Liver (tissue), 9 donors: ENCODE measurements around the gene FOSL2. TPM values are rescaled to one million over a fixed set of nuclear protein-coding genes. Genes with fewer than 3 reads are reported as not detected.

ENCODE experiments used
- DNase-seq: peaks from one replicate; pipeline ENCODE4 v3.0.0-alpha.2; 2017; ENCODE audit warnings: low spot score
- H3K27ac ChIP-seq, 2 donors: one replicate each; pipeline ENCODE4 v1.7.0; 2013; ENCODE audit warnings: inconsistent platforms in 2 of 2, low read length in 2 of 2, control low read depth in 1 of 2, low read depth in 1 of 2, mild to moderate bottlenecking in 1 of 2
- H3K27me3 ChIP-seq, 4 donors: one replicate each; pipeline versions ENCODE4 v1.6.1 to v1.7.0; 2013; ENCODE audit warnings: low read length in 3 of 4, inconsistent platforms in 1 of 4, mild to moderate bottlenecking in 1 of 4, moderate library complexity in 1 of 4; ENCODE audit not compliant: control insufficient read depth in 4 of 4, insufficient read depth in 4 of 4
- H3K36me3 ChIP-seq, 4 donors: one replicate each; pipeline versions ENCODE4 v1.6.1 to v1.7.0; 2013; ENCODE audit warnings: low read length in 3 of 4, mild to moderate bottlenecking in 3 of 4, low read depth in 1 of 4, moderate library complexity in 1 of 4; ENCODE audit not compliant: control insufficient read depth in 4 of 4, insufficient read depth in 3 of 4
- H3K4me1 ChIP-seq, 4 donors: one replicate each; pipeline versions ENCODE4 v1.6.1 to v1.7.0; 2013; ENCODE audit warnings: low read length in 3 of 4, mild to moderate bottlenecking in 3 of 4, moderate library complexity in 1 of 4; ENCODE audit not compliant: control insufficient read depth in 4 of 4, insufficient read depth in 4 of 4
- H3K4me3 ChIP-seq, 3 donors: one replicate each; pipeline versions ENCODE4 v1.6.1 to v1.7.0; 2013; ENCODE audit warnings: low read length in 3 of 3, control low read depth in 1 of 3, low read depth in 1 of 3, mild to moderate bottlenecking in 1 of 3
- H3K9ac ChIP-seq, 2 donors: one replicate each; pipeline ENCODE4 v1.7.0; 2013; ENCODE audit warnings: low read length in 2 of 2, mild to moderate bottlenecking in 2 of 2, moderate library complexity in 2 of 2, control low read depth in 1 of 2, low read depth in 1 of 2
- H3K9me3 ChIP-seq, 4 donors: one replicate each; pipeline versions ENCODE4 v1.6.1 to v1.7.0; 2013; ENCODE audit warnings: low read length in 3 of 4; ENCODE audit not compliant: control insufficient read depth in 4 of 4
- EGR1 ChIP-seq, 2 donors: IDR thresholded peaks; 2 replicates each; pipeline ENCODE4 v1.6.1; 2016 to 2018; ENCODE audit warnings: antibody characterized with exemption in 2 of 2, low read depth in 2 of 2
- FOXA1 ChIP-seq: IDR thresholded peaks from 2 replicates; pipeline ENCODE4 v1.6.1; 2016; ENCODE audit warnings: antibody characterized with exemption
- GABPA ChIP-seq, 2 donors: IDR thresholded peaks in 1 of 2; conservative IDR thresholded peaks in 1 of 2; 2 replicates each; pipeline ENCODE4 v1.6.1; 2016; ENCODE audit warnings: antibody characterized with exemption in 2 of 2, mild to moderate bottlenecking in 1 of 2, moderate library complexity in 1 of 2
- HNF4A ChIP-seq, 2 donors: conservative IDR thresholded peaks; 2 replicates each; pipeline ENCODE4 v1.6.1; 2016; ENCODE audit warnings: antibody characterized with exemption in 2 of 2, mild to moderate bottlenecking in 2 of 2
- HNF4G ChIP-seq: IDR thresholded peaks from 2 replicates; pipeline ENCODE4 v1.6.1; 2016; ENCODE audit warnings: antibody characterized with exemption
- JUND ChIP-seq, 2 donors: IDR thresholded peaks; 2 replicates each; pipeline ENCODE4 v1.6.1; 2016; ENCODE audit warnings: antibody characterized with exemption in 2 of 2
- NR2F2 ChIP-seq: IDR thresholded peaks from 2 replicates; pipeline ENCODE4 v1.6.1; 2016; ENCODE audit warnings: antibody characterized with exemption
- RAD21 ChIP-seq, 2 donors: IDR thresholded peaks; 2 replicates each; pipeline ENCODE4 v1.6.1; 2016; ENCODE audit warnings: antibody characterized with exemption in 2 of 2, mild to moderate bottlenecking in 2 of 2
- RXRA ChIP-seq, 2 donors: IDR thresholded peaks; 2 replicates each; pipeline ENCODE4 v1.6.1; 2017 to 2018; ENCODE audit warnings: antibody characterized with exemption in 2 of 2, mild to moderate bottlenecking in 1 of 2
- SP1 ChIP-seq: IDR thresholded peaks from 2 replicates; pipeline ENCODE4 v1.6.1; 2018; ENCODE audit warnings: antibody characterized with exemption, mild to moderate bottlenecking
- TAF1 ChIP-seq: conservative IDR thresholded peaks from 2 replicates; pipeline ENCODE4 v1.6.1; 2016; ENCODE audit warnings: antibody characterized with exemption, mild to moderate bottlenecking
- WGBS: extraction: QIAGEN DNeasy Blood & Tissue Kit; methylation state at CpG from one replicate; pipeline ENCODE4 v1.1.7; 2013; 5-methylcytosine and 5-hydroxymethylcytosine counted together
- polyA plus RNA-seq, 2 donors: library from polyadenylated mRNA; stranded (reverse) in 1 of 2; unstranded in 1 of 2; fragments of 200-250 nt in 1 of 2; fragments of >200 nt in 1 of 2; fragmentation: Nextera tagmentation in 1 of 2; extraction: Ambion mirVana in 1 of 2; gene quantifications; one replicate each; pipeline versions ENCODE4 v1.2.1 to v1.2.3, GENCODE V29; 2013 to 2015
- total RNA-seq, 2 donors: library from RNA; depleted of rRNA; stranded (reverse); fragments of >200 nt; gene quantifications; one replicate each; pipeline ENCODE4 v1.2.3, GENCODE V29; 2014
- TF ChIP-seq, protein P1 (sequence below): IDR thresholded peaks from 2 replicates; pipeline ENCODE4 v1.6.1; 2016; ENCODE audit warnings: antibody characterized with exemption
- TF ChIP-seq, protein P2 (sequence below): IDR thresholded peaks from 2 replicates; pipeline ENCODE4 v1.6.1; 2016; ENCODE audit warnings: antibody characterized with exemption
- TF ChIP-seq, protein P3 (sequence below): fragments of 150-350 bp; IDR thresholded peaks from 2 replicates; pipeline ENCODE4 v1.5.1; 2017; ENCODE audit warnings: improper control_type of control experiment, low read depth, low read length; ENCODE audit not compliant: missing input control
- TF ChIP-seq, protein P4 (sequence below): IDR thresholded peaks from 2 replicates; pipeline ENCODE4 v1.6.1; 2016; ENCODE audit warnings: antibody characterized with exemption
- TF ChIP-seq, protein P5 (sequence below): IDR thresholded peaks from 2 replicates; pipeline ENCODE4 v1.6.1; 2016; ENCODE audit warnings: antibody characterized with exemption, mild to moderate bottlenecking
- donor health status: healthy.
- donor health status: healthy.
- donor health status: healthy.
- donor health status: healthy.
- donor health status: healthy.

Gene FOSL2
- total and polyA plus RNA-seq, 4 donors = 1.9 to 10.7 (median 2.6) TPM

DNA sequence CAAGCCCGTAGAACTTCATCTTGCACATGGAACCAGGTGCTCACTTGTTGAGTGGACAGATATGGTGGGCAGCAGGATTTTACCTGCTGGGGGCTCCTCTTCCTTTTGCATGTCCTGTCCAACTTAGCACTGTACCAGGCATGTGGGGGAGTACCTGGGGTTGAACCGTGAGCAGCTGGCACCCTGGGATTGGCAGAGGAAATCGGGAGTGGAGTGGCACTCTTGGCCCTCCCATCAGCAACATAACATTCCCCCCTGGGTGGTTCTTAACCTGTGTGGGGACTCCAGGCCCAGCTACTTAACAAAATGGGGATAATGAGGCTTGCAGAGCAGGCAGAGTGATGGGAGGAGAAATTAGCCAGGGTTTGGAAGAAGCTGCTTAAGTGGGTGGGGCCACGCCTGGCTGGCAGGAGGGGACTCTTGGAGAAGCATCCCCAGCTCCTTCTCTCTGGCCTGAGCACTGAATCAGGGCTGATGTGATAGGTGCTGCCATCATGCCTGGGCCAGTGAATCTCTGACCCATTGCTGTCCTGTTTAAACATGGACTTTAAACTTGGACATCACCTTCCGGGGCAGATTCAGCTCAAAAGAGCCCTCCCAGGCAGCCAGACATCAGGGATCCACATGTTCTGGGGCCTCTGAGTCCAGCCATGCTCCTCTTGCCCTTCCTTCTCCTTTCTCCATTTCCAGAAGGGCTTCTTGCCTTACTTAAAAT is 15.5 kb downstream of the FOSL2 start (continued):
- TF ChIP-seq JUND (IDR thresholded peaks at IDR 0.05) (peak in 1 of 2 donors; percentile 32), NR2F2 (no peak), GABPA (IDR thresholded peaks at IDR 0.05 in 1 of 2, conservative IDR thresholded peaks at IDR 0.05 in 1 of 2) (peak in 1 of 2 donors; percentile 61), HNF4G (peak; percentile 81), SP1 (peak; percentile 66), FOXA1 (no peak), RXRA (IDR thresholded peaks at IDR 0.05) (peak; percentile 53 to 62), RAD21 (IDR thresholded peaks at IDR 0.05) (peak; percentile 25 to 35)
- TF ChIP-seq, protein P1, sequence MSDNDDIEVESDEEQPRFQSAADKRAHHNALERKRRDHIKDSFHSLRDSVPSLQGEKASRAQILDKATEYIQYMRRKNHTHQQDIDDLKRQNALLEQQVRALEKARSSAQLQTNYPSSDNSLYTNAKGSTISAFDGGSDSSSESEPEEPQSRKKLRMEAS = peak; percentile 57
- TF ChIP-seq, protein P2, sequence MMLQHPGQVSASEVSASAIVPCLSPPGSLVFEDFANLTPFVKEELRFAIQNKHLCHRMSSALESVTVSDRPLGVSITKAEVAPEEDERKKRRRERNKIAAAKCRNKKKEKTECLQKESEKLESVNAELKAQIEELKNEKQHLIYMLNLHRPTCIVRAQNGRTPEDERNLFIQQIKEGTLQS = no peak

DNA sequence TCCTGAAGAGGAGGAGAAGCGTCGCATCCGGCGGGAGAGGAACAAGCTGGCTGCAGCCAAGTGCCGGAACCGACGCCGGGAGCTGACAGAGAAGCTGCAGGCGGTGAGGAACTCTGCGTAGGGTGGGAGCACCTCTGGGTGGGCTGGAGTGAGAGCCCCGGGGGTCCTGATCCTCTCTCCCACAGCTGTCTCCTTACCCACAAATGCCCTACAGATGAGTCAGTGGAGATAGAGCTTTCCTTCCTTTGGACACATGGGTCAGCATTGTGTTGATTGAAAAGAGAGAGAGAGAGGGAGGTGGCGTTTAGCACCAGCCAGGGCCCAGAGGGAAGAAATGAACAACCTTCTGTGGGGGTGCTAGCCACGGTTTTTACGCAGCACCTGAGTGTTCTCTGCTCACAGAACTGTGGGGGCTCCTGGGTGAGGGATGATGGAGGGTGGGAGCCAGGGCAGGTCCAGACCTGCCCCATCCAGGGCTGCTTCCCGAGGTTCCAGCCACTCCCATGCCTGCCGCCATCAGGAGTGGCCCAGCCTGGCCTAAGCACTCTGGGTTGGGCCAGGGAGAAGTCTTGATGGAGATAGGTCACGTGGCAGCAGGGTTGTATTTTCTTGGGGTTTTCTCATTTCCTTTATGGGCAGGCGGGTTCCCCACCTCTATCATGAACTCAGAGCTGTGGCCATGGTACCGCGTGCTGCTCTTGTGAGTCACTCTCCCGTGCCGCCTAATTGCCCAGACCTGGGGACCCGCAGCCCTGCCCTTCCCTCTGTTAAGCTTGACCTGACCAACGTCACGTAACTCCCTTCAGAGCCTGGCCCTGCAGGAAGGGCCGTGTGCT is 16.3 kb downstream of the FOSL2 start:
- H3K9me3 ChIP-seq = no peaks in the 10 kb centered on the region
- H3K4me3 ChIP-seq = no peak overlapping the region
- WGBS = 82% methylated on average over 26 of the region's 26 CpGs
- H3K36me3 ChIP-seq = peaks cover 34 to 92% (median 68%) of the 10 kb centered on the region in 4 donors
- H3K27me3 ChIP-seq = no peaks in the 10 kb centered on the region
- no peak for DNase-seq
- peaks cover 16 to 28% (median 22%) of the 10 kb centered on the region in 4 donors for H3K4me1 ChIP-seq
- TF ChIP-seq, protein P3, sequence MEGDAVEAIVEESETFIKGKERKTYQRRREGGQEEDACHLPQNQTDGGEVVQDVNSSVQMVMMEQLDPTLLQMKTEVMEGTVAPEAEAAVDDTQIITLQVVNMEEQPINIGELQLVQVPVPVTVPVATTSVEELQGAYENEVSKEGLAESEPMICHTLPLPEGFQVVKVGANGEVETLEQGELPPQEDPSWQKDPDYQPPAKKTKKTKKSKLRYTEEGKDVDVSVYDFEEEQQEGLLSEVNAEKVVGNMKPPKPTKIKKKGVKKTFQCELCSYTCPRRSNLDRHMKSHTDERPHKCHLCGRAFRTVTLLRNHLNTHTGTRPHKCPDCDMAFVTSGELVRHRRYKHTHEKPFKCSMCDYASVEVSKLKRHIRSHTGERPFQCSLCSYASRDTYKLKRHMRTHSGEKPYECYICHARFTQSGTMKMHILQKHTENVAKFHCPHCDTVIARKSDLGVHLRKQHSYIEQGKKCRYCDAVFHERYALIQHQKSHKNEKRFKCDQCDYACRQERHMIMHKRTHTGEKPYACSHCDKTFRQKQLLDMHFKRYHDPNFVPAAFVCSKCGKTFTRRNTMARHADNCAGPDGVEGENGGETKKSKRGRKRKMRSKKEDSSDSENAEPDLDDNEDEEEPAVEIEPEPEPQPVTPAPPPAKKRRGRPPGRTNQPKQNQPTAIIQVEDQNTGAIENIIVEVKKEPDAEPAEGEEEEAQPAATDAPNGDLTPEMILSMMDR = no peak
- TF ChIP-seq, protein P4, sequence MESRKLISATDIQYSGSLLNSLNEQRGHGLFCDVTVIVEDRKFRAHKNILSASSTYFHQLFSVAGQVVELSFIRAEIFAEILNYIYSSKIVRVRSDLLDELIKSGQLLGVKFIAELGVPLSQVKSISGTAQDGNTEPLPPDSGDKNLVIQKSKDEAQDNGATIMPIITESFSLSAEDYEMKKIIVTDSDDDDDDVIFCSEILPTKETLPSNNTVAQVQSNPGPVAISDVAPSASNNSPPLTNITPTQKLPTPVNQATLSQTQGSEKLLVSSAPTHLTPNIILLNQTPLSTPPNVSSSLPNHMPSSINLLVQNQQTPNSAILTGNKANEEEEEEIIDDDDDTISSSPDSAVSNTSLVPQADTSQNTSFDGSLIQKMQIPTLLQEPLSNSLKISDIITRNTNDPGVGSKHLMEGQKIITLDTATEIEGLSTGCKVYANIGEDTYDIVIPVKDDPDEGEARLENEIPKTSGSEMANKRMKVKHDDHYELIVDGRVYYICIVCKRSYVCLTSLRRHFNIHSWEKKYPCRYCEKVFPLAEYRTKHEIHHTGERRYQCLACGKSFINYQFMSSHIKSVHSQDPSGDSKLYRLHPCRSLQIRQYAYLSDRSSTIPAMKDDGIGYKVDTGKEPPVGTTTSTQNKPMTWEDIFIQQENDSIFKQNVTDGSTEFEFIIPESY = no peak
- no peak for TF ChIP-seq TAF1
- TF ChIP-seq, protein P5, sequence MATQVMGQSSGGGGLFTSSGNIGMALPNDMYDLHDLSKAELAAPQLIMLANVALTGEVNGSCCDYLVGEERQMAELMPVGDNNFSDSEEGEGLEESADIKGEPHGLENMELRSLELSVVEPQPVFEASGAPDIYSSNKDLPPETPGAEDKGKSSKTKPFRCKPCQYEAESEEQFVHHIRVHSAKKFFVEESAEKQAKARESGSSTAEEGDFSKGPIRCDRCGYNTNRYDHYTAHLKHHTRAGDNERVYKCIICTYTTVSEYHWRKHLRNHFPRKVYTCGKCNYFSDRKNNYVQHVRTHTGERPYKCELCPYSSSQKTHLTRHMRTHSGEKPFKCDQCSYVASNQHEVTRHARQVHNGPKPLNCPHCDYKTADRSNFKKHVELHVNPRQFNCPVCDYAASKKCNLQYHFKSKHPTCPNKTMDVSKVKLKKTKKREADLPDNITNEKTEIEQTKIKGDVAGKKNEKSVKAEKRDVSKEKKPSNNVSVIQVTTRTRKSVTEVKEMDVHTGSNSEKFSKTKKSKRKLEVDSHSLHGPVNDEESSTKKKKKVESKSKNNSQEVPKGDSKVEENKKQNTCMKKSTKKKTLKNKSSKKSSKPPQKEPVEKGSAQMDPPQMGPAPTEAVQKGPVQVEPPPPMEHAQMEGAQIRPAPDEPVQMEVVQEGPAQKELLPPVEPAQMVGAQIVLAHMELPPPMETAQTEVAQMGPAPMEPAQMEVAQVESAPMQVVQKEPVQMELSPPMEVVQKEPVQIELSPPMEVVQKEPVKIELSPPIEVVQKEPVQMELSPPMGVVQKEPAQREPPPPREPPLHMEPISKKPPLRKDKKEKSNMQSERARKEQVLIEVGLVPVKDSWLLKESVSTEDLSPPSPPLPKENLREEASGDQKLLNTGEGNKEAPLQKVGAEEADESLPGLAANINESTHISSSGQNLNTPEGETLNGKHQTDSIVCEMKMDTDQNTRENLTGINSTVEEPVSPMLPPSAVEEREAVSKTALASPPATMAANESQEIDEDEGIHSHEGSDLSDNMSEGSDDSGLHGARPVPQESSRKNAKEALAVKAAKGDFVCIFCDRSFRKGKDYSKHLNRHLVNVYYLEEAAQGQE = no peak
- no peak for TF ChIP-seq RXRA (IDR thresholded peaks at IDR 0.05)
- no peak for TF ChIP-seq NR2F2
- no peak for TF ChIP-seq HNF4A (conservative IDR thresholded peaks at IDR 0.05)
- TF ChIP-seq EGR1 (IDR thresholded peaks at IDR 0.05; ENCODE audit: low read depth in 2 of 2) = no peak
- TF ChIP-seq, protein P1 = no peak
- no peak for TF ChIP-seq JUND (IDR thresholded peaks at IDR 0.05)
- no peak overlapping the region for H3K9ac ChIP-seq
- H3K27ac ChIP-seq = peak overlapping the region; percentile 32 to 43
